ENCODE measurements around the gene TAF6L. TPM values are rescaled to one million over a fixed set of nuclear protein-coding genes. Genes with fewer than 3 reads are reported as not detected.

The TAF6L gene
- total RNA-seq, 1 donor from 2014 or later = 39.4 TPM

GRCh38 chr11:62726156-62726914 lies 44.9 kb upstream of the TAF6L start:
- peak overlapping the region; percentile 91 for H3K27ac Mint-ChIP-seq (ENCODE audit: unreplicated experiment)
- peaks cover 19% of the 10 kb centered on the region for H3K4me1 Mint-ChIP-seq (ENCODE audit: low read depth, unreplicated experiment)
- TF ChIP-seq CTCF (IDR thresholded peaks at IDR 0.05; ENCODE audit: partially characterized antibody, unreplicated experiment) = no peak
- peaks cover 13% of the 10 kb centered on the region for H3K9me3 Mint-ChIP-seq (ENCODE audit: unreplicated experiment)
- H3K27me3 Mint-ChIP-seq (ENCODE audit: unreplicated experiment) = peaks cover 12% of the 10 kb centered on the region
- no peaks in the 10 kb centered on the region for H3K36me3 Mint-ChIP-seq (ENCODE audit: unreplicated experiment)
- DNase-seq = peak; percentile 36
- H3K4me3 Mint-ChIP-seq (ENCODE audit: unreplicated experiment) = peak overlapping the region; percentile 95

- Mint-ChIP-seq H3K36me3 (ENCODE audit: unreplicated experiment) (no peaks in the 10 kb centered on the region), H3K4me3 (ENCODE audit: unreplicated experiment) (peak overlapping the region; percentile 95), H3K4me1 (ENCODE audit: low read depth, unreplicated experiment) (peaks cover 19% of the 10 kb centered on the region), H3K27ac (ENCODE audit: unreplicated experiment) (no peak overlapping the region), H3K27me3 (ENCODE audit: unreplicated experiment) (peaks cover 12% of the 10 kb centered on the region), H3K9me3 (ENCODE audit: unreplicated experiment) (peaks cover 13% of the 10 kb centered on the region)
- no peak for TF ChIP-seq CTCF (IDR thresholded peaks at IDR 0.05; ENCODE audit: partially characterized antibody, unreplicated experiment)
- DNase-seq = no peak
Measured at GRCh38 chr11:62726915-62727164, 44.4 kb upstream of the TAF6L start.

- no peaks in the 10 kb centered on the region for H3K36me3 Mint-ChIP-seq (ENCODE audit: unreplicated experiment)
- peak; percentile 98 for DNase-seq
- H3K9me3 Mint-ChIP-seq (ENCODE audit: unreplicated experiment) = peaks cover 13% of the 10 kb centered on the region
- peak within 1 kb of the TSS; percentile 99 for H3K4me3 Mint-ChIP-seq (ENCODE audit: unreplicated experiment)
- peaks cover 19% of the 10 kb centered on the region for H3K4me1 Mint-ChIP-seq (ENCODE audit: low read depth, unreplicated experiment)
- no peak for TF ChIP-seq CTCF (IDR thresholded peaks at IDR 0.05; ENCODE audit: partially characterized antibody, unreplicated experiment)
- peak within 1 kb of the TSS; percentile 96 for H3K27ac Mint-ChIP-seq (ENCODE audit: unreplicated experiment)
- H3K27me3 Mint-ChIP-seq (ENCODE audit: unreplicated experiment) = peaks cover 12% of the 10 kb centered on the region
Measured at GRCh38 chr11:62727165-62727871, 43.9 kb upstream of the TAF6L start, which contains the start of gene HNRNPUL2. Gene HNRNPUL2, minus strand, starts transcription at chr11:62727457. Its CDS starts 301 bp downstream, at chr11:62727156.

GRCh38 chr11:62727872-62728170 lies 43.4 kb upstream of the TAF6L start:
- Mint-ChIP-seq H3K27ac (ENCODE audit: unreplicated experiment) (peak overlapping the region; percentile 96), H3K9me3 (ENCODE audit: unreplicated experiment) (peaks cover 13% of the 10 kb centered on the region), H3K36me3 (ENCODE audit: unreplicated experiment) (no peaks in the 10 kb centered on the region), H3K4me1 (ENCODE audit: low read depth, unreplicated experiment) (peaks cover 19% of the 10 kb centered on the region), H3K27me3 (ENCODE audit: unreplicated experiment) (peaks cover 12% of the 10 kb centered on the region), H3K4me3 (ENCODE audit: unreplicated experiment) (peak overlapping the region; percentile 99)
- peak; percentile 79 for DNase-seq
- TF ChIP-seq CTCF (IDR thresholded peaks at IDR 0.05; ENCODE audit: partially characterized antibody, unreplicated experiment) = no peak

All from glutamatergic neuron (in vitro differentiated cells).